ENCODE measurements around the gene ZC3HAV1. TPM values are rescaled to one million over a fixed set of nuclear protein-coding genes. Genes with fewer than 3 reads are reported as not detected.

ZC3HAV1 gene
- total RNA-seq, result 42.4 and 45.8 TPM in 2 replicates

GRCh38 chr7:139109188-139109982 is at the start of gene ZC3HAV1:
Gene ZC3HAV1, minus strand, starts transcription at chr7:139109720. Its CDS starts 389 bp downstream, at chr7:139109331.

GRCh38 chr7:139035586-139036353 is 73.8 kb downstream of the ZC3HAV1 start, which contains the start of gene ZC3HAV1L:
Gene ZC3HAV1L, minus strand, starts transcription at chr7:139036042. Its CDS starts 25 bp downstream, at chr7:139036017.

Other genes with a start within 250 kb of the ZC3HAV1 start
- gene KIAA1549, start 128.3 kb downstream of the ZC3HAV1 start, total RNA-seq, result 3.1 and 3.8 TPM in 2 replicates
- gene ZC3HAV1L, start 73.7 kb downstream of the ZC3HAV1 start, total RNA-seq, result 15.3 and 23.7 TPM in 2 replicates
- 2.0 and 3.3 TPM in 2 replicates for gene UBN2, start 121.5 kb upstream of the ZC3HAV1 start, total RNA-seq
- 11.1 and 14.7 TPM in 2 replicates for gene FMC1, start 231.6 kb upstream of the ZC3HAV1 start, total RNA-seq